Urinary bladder (tissue), 4 donors: ENCODE data around the gene COPS6. TPM values are rescaled to one million over a fixed set of nuclear protein-coding genes. Genes with fewer than 3 reads are reported as not detected.

ENCODE experiments used
- DNase-seq: peaks from one replicate; pipeline ENCODE4 v3.0.0-alpha.2; 2015; ENCODE audit errors: extremely low spot score
- H3K27ac ChIP-seq: one replicate; pipeline ENCODE4 v1.5.1; 2013; ENCODE audit warnings: low read depth, mild to moderate bottlenecking, moderate library complexity
- H3K36me3 ChIP-seq: one replicate; pipeline ENCODE4 v1.6.1; 2013; ENCODE audit warnings: mild to moderate bottlenecking, moderate library complexity; ENCODE audit not compliant: insufficient read depth
- H3K4me1 ChIP-seq: one replicate; pipeline ENCODE4 v1.6.1; 2013; ENCODE audit warnings: mild to moderate bottlenecking, moderate library complexity; ENCODE audit not compliant: insufficient read depth
- H3K4me3 ChIP-seq: one replicate; pipeline ENCODE4 v1.5.1; 2013; ENCODE audit warnings: low read depth, low read length
- WGBS: extraction: QIAGEN DNeasy Blood & Tissue Kit; methylation state at CpG from one replicate; pipeline ENCODE4 v1.1.7; 2013; 5-methylcytosine and 5-hydroxymethylcytosine counted together
- polyA plus RNA-seq: library from polyadenylated mRNA; stranded (reverse); fragments of 200-250 nt; gene quantifications from one replicate; pipeline ENCODE4 v1.2.3, GENCODE V29; 2013
- small RNA-seq: library from RNA; depleted of rRNA; stranded (forward); fragments of <200 nt; gene quantifications from one replicate; pipeline ENCODE3, GENCODE V24; 2014
- total RNA-seq: library from RNA; depleted of rRNA; stranded (reverse); fragments of >200 nt; gene quantifications from one replicate; pipeline ENCODE4 v1.2.3, GENCODE V29; 2014
- donor health status: healthy with polysubstance abuse.
- donor health status: healthy.

Gene COPS6
- total and polyA plus RNA-seq, 2 donors: 36.1 to 160 TPM

- no peaks in the 10 kb centered on the region for H3K36me3 ChIP-seq
- DNase-seq: no peak
- no peaks in the 10 kb centered on the region for H3K4me1 ChIP-seq
- 10% methylated on average over 3 of the region's 3 CpGs for WGBS
- H3K4me3 ChIP-seq: no peak overlapping the region
- H3K27ac ChIP-seq: no peak overlapping the region
These were observed 44.0 kb downstream of the COPS6 start for GRCh38 chr7:100132697-100133151.

GRCh38 chr7:100137851-100138760, 49.3 kb downstream of the COPS6 start:
- Histone ChIP-seq H3K4me1 (no peaks in the 10 kb centered on the region), H3K4me3 (no peak overlapping the region), H3K36me3 (no peaks in the 10 kb centered on the region), H3K27ac (no peak overlapping the region)
- 83% methylated on average over 13 of the region's 13 CpGs for WGBS
- no peak for DNase-seq

DNA sequence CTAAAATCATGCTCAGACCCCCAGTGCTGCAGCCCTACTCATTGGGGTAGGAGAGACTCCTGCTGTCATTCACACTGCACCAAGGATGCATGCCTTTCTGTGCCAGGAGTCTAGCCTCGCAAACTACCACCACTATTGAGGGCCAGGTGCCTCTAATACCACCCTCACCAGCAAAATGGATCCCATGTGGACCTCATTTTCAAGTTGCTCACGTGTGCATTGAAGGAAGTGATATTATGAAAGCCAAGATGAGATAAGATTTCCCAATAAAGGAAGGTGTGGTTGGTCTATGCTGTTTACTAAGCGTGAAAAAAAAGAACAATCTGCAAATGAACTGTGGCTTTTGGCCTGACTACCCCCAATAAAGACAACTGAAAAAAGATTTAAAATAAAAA, 52.8 kb downstream of the COPS6 start:
- Histone ChIP-seq H3K4me1 (no peaks in the 10 kb centered on the region), H3K27ac (no peak overlapping the region), H3K4me3 (no peak overlapping the region), H3K36me3 (no peaks in the 10 kb centered on the region)
- WGBS: 56% methylated on average over 3 of the region's 3 CpGs
- no peak for DNase-seq

Small RNAs within 50 kb of the gene (small RNA-seq; reads per million reads assigned to genes)
- gene MIR106B (114 reads per million, percentile 97 among the genes with 10 or more reads in this experiment), gene MIR25 (1,456 reads per million, percentile 99 among the genes with 10 or more reads in this experiment), gene MIR93 (361 reads per million, percentile 98 among the genes with 10 or more reads in this experiment)

Other genes with a start within 250 kb of the COPS6 start
- not detected for gene OR2AE1, start 211.9 kb upstream of the COPS6 start, total RNA-seq
- gene OR2AE1, start 211.9 kb upstream of the COPS6 start, polyA plus RNA-seq: 0.13 TPM
- gene TRIM4, start 169.4 kb upstream of the COPS6 start, total RNA-seq: 27.9 TPM
- 30.2 TPM for gene TRIM4, start 169.4 kb upstream of the COPS6 start, polyA plus RNA-seq
- gene GJC3, start 159.3 kb upstream of the COPS6 start, total RNA-seq: not detected
- gene GJC3, start 159.3 kb upstream of the COPS6 start, polyA plus RNA-seq: 0.14 TPM
- 1.9 TPM for gene AZGP1, start 112.9 kb upstream of the COPS6 start, total RNA-seq
- 9.3 TPM for gene AZGP1, start 112.9 kb upstream of the COPS6 start, polyA plus RNA-seq
- gene ZKSCAN1, start 73.4 kb upstream of the COPS6 start, total RNA-seq: 51.5 TPM
- 14.3 TPM for gene ZKSCAN1, start 73.4 kb upstream of the COPS6 start, polyA plus RNA-seq
- gene ZSCAN21, start 39.2 kb upstream of the COPS6 start, total RNA-seq: 10.4 TPM
- gene ZSCAN21, start 39.2 kb upstream of the COPS6 start, polyA plus RNA-seq: 11.6 TPM
- gene ZNF3, start 7.2 kb upstream of the COPS6 start, total RNA-seq: 38.3 TPM
- gene ZNF3, start 7.2 kb upstream of the COPS6 start, polyA plus RNA-seq: 17.4 TPM
- 44.6 TPM for gene MCM7, start 12.4 kb downstream of the COPS6 start, total RNA-seq
- 62.5 TPM for gene MCM7, start 12.4 kb downstream of the COPS6 start, polyA plus RNA-seq
- gene AP4M1, start 12.7 kb downstream of the COPS6 start, total RNA-seq: 13.9 TPM
- 23.9 TPM for gene AP4M1, start 12.7 kb downstream of the COPS6 start, polyA plus RNA-seq
- 20.6 TPM for gene TAF6, start 30.4 kb downstream of the COPS6 start, total RNA-seq
- gene TAF6, start 30.4 kb downstream of the COPS6 start, polyA plus RNA-seq: 55.4 TPM
- gene CNPY4, start 30.7 kb downstream of the COPS6 start, total RNA-seq: 34.5 TPM
- gene CNPY4, start 30.7 kb downstream of the COPS6 start, polyA plus RNA-seq: 26.1 TPM
- gene MBLAC1, start 38.0 kb downstream of the COPS6 start, total RNA-seq: 1.3 TPM
- gene MBLAC1, start 38.0 kb downstream of the COPS6 start, polyA plus RNA-seq: 4.7 TPM
- gene LAMTOR4, start 59.9 kb downstream of the COPS6 start, total RNA-seq: 36.3 TPM
- gene LAMTOR4, start 59.9 kb downstream of the COPS6 start, polyA plus RNA-seq: 251 TPM
- gene TRAPPC14, start 69.8 kb downstream of the COPS6 start, total RNA-seq: 5.4 TPM
- 11.6 TPM for gene TRAPPC14, start 69.8 kb downstream of the COPS6 start, polyA plus RNA-seq
- gene GAL3ST4, start 79.6 kb downstream of the COPS6 start, total RNA-seq: 6.5 TPM
- 9.8 TPM for gene GAL3ST4, start 79.6 kb downstream of the COPS6 start, polyA plus RNA-seq
- gene GPC2, start 88.4 kb downstream of the COPS6 start, total RNA-seq: 3.7 TPM
- gene GPC2, start 88.4 kb downstream of the COPS6 start, polyA plus RNA-seq: 0.80 TPM
- 0.90 TPM for gene STAG3, start 88.9 kb downstream of the COPS6 start, total RNA-seq
- 0.61 TPM for gene STAG3, start 88.9 kb downstream of the COPS6 start, polyA plus RNA-seq
- 0.21 TPM for gene PVRIG, start 131.0 kb downstream of the COPS6 start, total RNA-seq
- 0.77 TPM for gene PVRIG, start 131.0 kb downstream of the COPS6 start, polyA plus RNA-seq
- not detected for gene SPDYE3, start 218.7 kb downstream of the COPS6 start, total RNA-seq
- 0.10 TPM for gene SPDYE3, start 218.7 kb downstream of the COPS6 start, polyA plus RNA-seq